GM12874 (cell line): ENCODE measurements around the gene ABHD2.

ENCODE experiments used
- TF ChIP-seq, protein P1 (sequence below): IDR thresholded peaks from 2 replicates; pipeline ENCODE4 v1.5.1; 2011; ENCODE audit warnings: low read depth, mild to moderate bottlenecking, control low read depth, low read length, moderate library complexity; ENCODE audit not compliant: insufficient read depth

ABHD2 gene

DNA sequence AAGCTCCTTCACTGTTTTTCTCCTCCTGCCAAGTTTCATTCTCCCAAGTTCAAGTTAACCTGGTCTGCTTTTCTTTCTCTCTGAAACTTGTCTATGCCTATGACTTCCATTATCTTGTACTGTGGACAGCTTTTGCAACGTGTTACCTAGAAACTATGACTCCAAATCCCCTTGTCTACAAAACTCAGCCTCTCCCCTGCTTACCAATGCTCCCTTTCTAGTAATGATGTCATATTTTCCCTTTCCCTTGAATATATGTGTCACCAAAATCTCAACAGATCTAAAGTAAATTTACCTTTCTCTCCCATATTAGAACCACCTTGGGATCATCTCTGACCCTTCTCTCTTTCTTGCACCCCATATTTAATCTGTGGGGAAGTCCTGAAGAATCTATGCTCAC, 10.5 kb upstream of the ABHD2 start:
- TF ChIP-seq, protein P1, sequence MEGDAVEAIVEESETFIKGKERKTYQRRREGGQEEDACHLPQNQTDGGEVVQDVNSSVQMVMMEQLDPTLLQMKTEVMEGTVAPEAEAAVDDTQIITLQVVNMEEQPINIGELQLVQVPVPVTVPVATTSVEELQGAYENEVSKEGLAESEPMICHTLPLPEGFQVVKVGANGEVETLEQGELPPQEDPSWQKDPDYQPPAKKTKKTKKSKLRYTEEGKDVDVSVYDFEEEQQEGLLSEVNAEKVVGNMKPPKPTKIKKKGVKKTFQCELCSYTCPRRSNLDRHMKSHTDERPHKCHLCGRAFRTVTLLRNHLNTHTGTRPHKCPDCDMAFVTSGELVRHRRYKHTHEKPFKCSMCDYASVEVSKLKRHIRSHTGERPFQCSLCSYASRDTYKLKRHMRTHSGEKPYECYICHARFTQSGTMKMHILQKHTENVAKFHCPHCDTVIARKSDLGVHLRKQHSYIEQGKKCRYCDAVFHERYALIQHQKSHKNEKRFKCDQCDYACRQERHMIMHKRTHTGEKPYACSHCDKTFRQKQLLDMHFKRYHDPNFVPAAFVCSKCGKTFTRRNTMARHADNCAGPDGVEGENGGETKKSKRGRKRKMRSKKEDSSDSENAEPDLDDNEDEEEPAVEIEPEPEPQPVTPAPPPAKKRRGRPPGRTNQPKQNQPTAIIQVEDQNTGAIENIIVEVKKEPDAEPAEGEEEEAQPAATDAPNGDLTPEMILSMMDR = no peak

DNA sequence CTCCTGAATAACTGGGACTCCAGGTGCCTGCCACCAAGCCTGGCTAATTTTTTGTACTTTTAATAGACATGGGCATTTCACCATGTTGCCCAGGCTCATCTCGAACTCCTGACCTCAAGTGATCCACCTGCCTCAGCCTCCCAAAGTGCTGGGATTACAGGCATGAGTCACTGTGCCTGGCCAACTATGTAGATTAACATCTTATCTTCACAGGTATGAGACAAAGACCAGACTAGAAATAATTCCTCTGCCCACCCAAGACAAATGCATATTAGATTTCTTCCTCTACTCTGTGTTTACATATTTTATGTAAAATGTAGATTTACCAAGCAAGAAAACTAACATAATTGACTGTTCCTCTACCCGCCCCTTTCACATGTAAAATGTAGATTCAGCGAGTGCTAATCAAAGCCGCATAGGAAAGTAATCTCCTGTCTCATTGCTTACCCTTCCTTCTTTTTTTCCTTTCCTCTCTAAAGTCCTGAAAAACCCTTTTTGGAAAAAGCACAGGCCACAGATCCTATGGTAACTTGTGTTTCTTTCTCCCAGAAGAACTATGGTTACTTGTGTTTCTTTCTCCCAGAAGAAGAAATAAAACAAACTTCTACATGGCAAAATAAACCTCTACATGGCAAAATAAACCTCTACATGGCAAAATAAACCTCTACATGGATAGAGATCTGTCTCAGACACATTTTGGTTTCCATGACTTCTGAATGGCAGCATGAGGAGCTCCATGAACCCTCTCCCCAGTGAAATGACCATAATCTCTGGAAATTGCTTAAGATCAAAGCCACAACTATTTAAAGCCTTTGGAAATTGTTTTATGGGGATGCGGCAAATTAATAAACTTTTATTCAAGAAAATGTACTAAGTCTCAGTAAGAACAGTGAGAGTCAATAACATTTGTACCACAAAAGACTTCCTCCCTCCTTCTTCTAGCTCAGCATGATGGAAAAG, 9.1 kb upstream of the ABHD2 start:
- TF ChIP-seq, protein P1 = no peak

DNA sequence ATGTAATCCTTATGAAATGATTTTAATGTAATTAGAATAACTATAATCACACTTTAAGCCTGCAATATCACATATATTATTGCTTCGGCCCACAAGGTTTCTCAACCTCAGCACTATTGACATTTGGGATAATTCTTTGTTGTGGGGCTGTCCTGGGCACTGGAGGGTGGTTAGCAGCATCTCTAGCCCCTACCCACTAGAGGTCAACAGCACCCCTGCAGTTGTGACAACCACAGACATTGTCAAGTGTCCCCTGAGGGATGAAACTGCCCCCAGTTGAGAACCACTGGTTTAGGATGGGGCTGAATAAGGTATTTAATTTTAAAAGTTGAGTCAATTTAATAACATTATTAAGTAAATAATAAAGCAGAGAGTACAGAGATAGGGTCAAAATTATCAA, 6.4 kb upstream of the ABHD2 start:
- TF ChIP-seq, protein P1 = no peak

DNA sequence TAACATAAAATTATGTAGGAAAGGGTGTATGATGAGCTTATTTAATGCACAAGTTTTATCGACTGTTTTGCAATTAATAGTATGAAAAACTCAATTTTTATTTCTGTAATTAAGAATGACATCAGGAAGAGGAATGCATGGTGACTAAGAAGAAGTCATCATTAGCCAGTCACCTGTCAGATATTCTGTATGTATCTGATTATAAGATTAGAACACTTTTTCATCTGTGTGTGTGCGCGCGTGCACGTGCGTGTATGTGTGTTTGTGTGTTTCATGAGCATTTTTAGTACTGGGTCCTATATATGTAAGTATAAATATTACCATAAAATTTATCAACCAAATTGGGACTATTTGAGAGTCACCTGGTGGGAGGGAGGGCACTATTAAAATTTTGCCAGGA, 5.0 kb upstream of the ABHD2 start:
- TF ChIP-seq, protein P1 = no peak

DNA sequence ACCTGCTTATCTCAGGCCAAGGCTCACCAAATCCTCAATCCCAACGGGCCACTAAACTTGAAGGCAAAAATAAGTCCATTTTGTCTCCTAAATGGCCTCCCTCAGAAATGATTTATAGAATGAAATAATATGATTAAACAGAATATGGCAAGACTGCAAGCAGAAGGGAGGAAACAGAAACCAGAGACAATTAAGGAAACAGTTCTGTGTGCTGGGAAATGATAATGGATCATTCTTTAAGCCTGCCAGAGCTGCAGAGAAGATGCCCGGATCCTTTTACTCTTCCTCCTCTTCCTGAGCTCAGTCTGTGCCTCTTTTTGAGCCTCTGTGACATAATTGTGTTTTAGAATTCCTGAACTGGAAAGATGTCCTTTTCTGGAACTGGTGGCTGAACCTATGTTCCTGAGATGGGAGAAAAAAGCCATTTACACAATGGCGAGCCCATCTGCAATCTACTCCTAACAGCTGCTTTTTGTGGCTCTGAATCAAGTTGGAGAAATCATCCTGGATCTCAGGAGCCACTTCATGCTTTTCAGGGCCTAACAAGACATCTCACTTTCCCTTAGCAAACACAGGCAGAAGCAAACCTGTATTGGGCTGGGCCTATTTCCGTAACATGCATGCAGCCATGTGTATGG, 2.8 kb upstream of the ABHD2 start:
- TF ChIP-seq, protein P1 = no peak

DNA sequence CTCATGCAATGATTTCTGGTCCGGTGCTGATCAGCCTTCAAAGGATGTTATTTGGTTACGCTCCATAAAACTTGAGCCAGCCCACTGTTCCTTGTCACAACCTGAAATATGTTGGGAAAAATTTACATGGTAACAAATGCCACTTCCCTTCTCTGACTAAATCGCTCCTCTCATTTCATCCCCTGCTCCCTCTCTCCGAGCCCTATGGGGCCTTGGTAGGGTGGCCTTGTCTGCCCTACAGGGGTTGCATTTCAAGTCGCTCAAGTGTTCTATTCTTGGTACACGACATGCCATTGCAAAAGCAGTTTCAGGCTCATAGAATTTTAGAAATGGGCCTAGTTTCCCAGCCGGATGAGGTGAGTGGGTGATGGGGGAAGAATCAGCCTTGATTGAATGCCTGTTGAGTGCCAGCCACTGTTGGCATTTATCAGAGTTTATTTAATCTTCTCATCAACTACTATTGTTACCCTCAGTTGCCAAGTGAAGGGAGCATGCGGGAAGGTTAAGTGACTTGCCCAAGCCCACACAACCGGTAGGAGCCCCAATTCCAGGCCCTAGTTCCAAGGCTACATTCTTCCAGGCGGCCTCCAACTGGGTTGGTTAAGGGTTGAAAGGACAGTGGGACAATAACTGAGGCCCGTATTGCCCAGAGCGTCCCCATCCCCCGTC, 961 bp upstream of the ABHD2 start:
- TF ChIP-seq, protein P1 = no peak
